Gastrocnemius medialis (tissue), 4 donors: ENCODE results near the gene CDK5RAP3.

Source experiments
- CTCF ChIP-seq, 5 experiments: fragments of 450-650 bp in 3 of 5; fragments of 200-600 bp in 2 of 5; sonication (generic) in 2 of 5; IDR thresholded peaks in 4 of 5; conservative IDR thresholded peaks in 1 of 5; 1 replicate in 4 of 5; 2 replicates in 1 of 5; pipeline ENCODE4 v1.5.1; 2016 to 2019; ENCODE audit warnings: antibody characterized with exemption in 5 of 5, mild to moderate bottlenecking in 3 of 5, moderate library complexity in 3 of 5
- POLR2A ChIP-seq, 2 donors: fragments of 450-650 bp; IDR thresholded peaks; one replicate each; pipeline ENCODE4 v1.6.1; 2017; ENCODE audit warnings: antibody characterized with exemption in 2 of 2, mild to moderate bottlenecking in 2 of 2, moderate library complexity in 2 of 2

- no peak for TF ChIP-seq POLR2A (IDR thresholded peaks at IDR 0.05)
- TF ChIP-seq CTCF (IDR thresholded peaks at IDR 0.05 in 4 of 5, conservative IDR thresholded peaks at IDR 0.05 in 1 of 5), result no peak
Observed at GRCh38 chr17:47934856-47935255, 36.1 kb upstream of the CDK5RAP3 start.
